Mesendoderm (in vitro differentiated cells): ENCODE measurements around the gene STAT3.

ENCODE experiments used
- DNase-seq: peaks from one replicate; pipeline ENCODE4 v3.0.0; 2013
- H2AK5ac ChIP-seq: 2 replicates; pipeline ENCODE4 v1.6.1; 2013; ENCODE audit warnings: low read length, inconsistent platforms
- H2BK120ac ChIP-seq: 2 replicates; pipeline ENCODE4 v1.6.1; 2013; ENCODE audit warnings: low read depth, mild to moderate bottlenecking, low read length, moderate library complexity, mixed read lengths
- H2BK15ac ChIP-seq: replicated peaks from 2 replicates; pipeline ENCODE4 v1.6.1; 2013; ENCODE audit warnings: low read depth, mild to moderate bottlenecking, moderate library complexity
- H2BK5ac ChIP-seq: 2 replicates; pipeline ENCODE4 v1.6.1; 2013; ENCODE audit warnings: low read length, inconsistent platforms
- H3K18ac ChIP-seq: 2 replicates; pipeline ENCODE4 v1.6.1; 2013; ENCODE audit warnings: mild to moderate bottlenecking, low read length, mixed read lengths
- H3K23ac ChIP-seq: one replicate; pipeline ENCODE4 v1.6.1; 2013; ENCODE audit warnings: low read length
- H3K27ac ChIP-seq: 2 replicates; pipeline ENCODE4 v1.5.1; 2013; ENCODE audit warnings: low read depth, mild to moderate bottlenecking, inconsistent platforms, low read length, moderate library complexity
- H3K27me3 ChIP-seq: 2 replicates; pipeline ENCODE4 v1.6.1; 2013; ENCODE audit warnings: low read length, control low read depth, mild to moderate bottlenecking, inconsistent platforms; ENCODE audit not compliant: insufficient read depth, poor library complexity
- H3K36me3 ChIP-seq: 2 replicates; pipeline ENCODE4 v1.6.1; 2013; ENCODE audit warnings: low read length, inconsistent platforms; ENCODE audit not compliant: control insufficient read depth, insufficient read depth
- H3K4ac ChIP-seq: one replicate; pipeline ENCODE4 v1.6.1; 2013; ENCODE audit warnings: low read depth, mild to moderate bottlenecking, low read length, moderate library complexity
- H3K4me1 ChIP-seq: 2 replicates; pipeline ENCODE4 v1.6.1; 2013; ENCODE audit warnings: low read depth, low read length, inconsistent platforms; ENCODE audit not compliant: control insufficient read depth
- H3K4me2 ChIP-seq: 2 replicates; pipeline ENCODE4 v1.6.1; 2013; ENCODE audit warnings: low read length
- H3K4me3 ChIP-seq: 2 replicates; pipeline ENCODE4 v1.5.1; 2013; ENCODE audit warnings: mild to moderate bottlenecking, low read length
- H3K56ac ChIP-seq: one replicate; pipeline ENCODE4 v1.6.1; 2013; ENCODE audit warnings: low read length
- H3K79me1 ChIP-seq: 2 replicates; pipeline ENCODE4 v1.6.1; 2013; ENCODE audit warnings: low read length, inconsistent platforms
- H3K79me2 ChIP-seq: 2 replicates; pipeline ENCODE4 v1.6.1; 2013; ENCODE audit warnings: mild to moderate bottlenecking, low read length; ENCODE audit not compliant: control insufficient read depth, insufficient read depth
- H3K9ac ChIP-seq: 2 replicates; pipeline ENCODE4 v1.6.1; 2013; ENCODE audit warnings: low read length, inconsistent platforms
- H4K5ac ChIP-seq: one replicate; pipeline ENCODE4 v1.6.1; 2013; ENCODE audit warnings: low read length
- H4K8ac ChIP-seq: one replicate; pipeline ENCODE4 v1.6.1; 2013; ENCODE audit warnings: low read depth, mild to moderate bottlenecking, control low read depth, low read length, moderate library complexity
- WGBS: extraction: QIAGEN DNeasy Blood & Tissue Kit; methylation state at CpG from one replicate; pipeline ENCODE4 v1.1.7; 2013; ENCODE audit warnings: low lambda C conversion rate, missing lambda C conversion rate; ENCODE audit not compliant: insufficient coverage; ENCODE audit errors: extremely low coverage; 5-methylcytosine and 5-hydroxymethylcytosine counted together

STAT3 gene

GRCh38 chr17:42348104-42348503 is 40.1 kb downstream of the STAT3 start:
- no peak overlapping the region for H3K23ac ChIP-seq
- H3K4ac ChIP-seq = no peak overlapping the region
- WGBS = no CpG with 5 or more reads among the region's 3 CpGs
- H2AK5ac ChIP-seq = no peak overlapping the region
- no peak overlapping the region for H3K4me2 ChIP-seq
- no peak overlapping the region for H4K5ac ChIP-seq
- no peak for DNase-seq
- H3K56ac ChIP-seq = no peak overlapping the region
- no peak overlapping the region for H3K4me3 ChIP-seq
- no peak overlapping the region for H3K18ac ChIP-seq
- no peak overlapping the region for H3K27ac ChIP-seq
- H3K9ac ChIP-seq = no peak overlapping the region
- no peak overlapping the region for H2BK5ac ChIP-seq
- no peak overlapping the region for H4K8ac ChIP-seq
- no peak overlapping the region for H2BK15ac ChIP-seq
- peaks cover 4% of the 10 kb centered on the region for H3K79me1 ChIP-seq
- no peak overlapping the region for H2BK120ac ChIP-seq
- no peaks in the 10 kb centered on the region for H3K36me3 ChIP-seq
- no peaks in the 10 kb centered on the region for H3K27me3 ChIP-seq
- peaks cover 2% of the 10 kb centered on the region for H3K79me2 ChIP-seq
- H3K4me1 ChIP-seq = no peaks in the 10 kb centered on the region

GRCh38 chr17:42347606-42348005 is 40.6 kb downstream of the STAT3 start:
- no peak for DNase-seq
- H2BK15ac ChIP-seq = no peak overlapping the region
- no peak overlapping the region for H3K23ac ChIP-seq
- H3K27me3 ChIP-seq = no peaks in the 10 kb centered on the region
- no peak overlapping the region for H2BK120ac ChIP-seq
- H3K36me3 ChIP-seq = no peaks in the 10 kb centered on the region
- no peak overlapping the region for H4K5ac ChIP-seq
- no peak overlapping the region for H3K56ac ChIP-seq
- WGBS = no CpG with 5 or more reads among the region's 3 CpGs
- H2AK5ac ChIP-seq = no peak overlapping the region
- no peak overlapping the region for H3K18ac ChIP-seq
- no peak overlapping the region for H2BK5ac ChIP-seq
- no peak overlapping the region for H3K4me2 ChIP-seq
- no peak overlapping the region for H3K4me3 ChIP-seq
- H3K9ac ChIP-seq = no peak overlapping the region
- no peak overlapping the region for H3K27ac ChIP-seq
- peaks cover 2% of the 10 kb centered on the region for H3K79me2 ChIP-seq
- peaks cover 4% of the 10 kb centered on the region for H3K79me1 ChIP-seq
- no peaks in the 10 kb centered on the region for H3K4me1 ChIP-seq
- H4K8ac ChIP-seq = no peak overlapping the region
- H3K4ac ChIP-seq = no peak overlapping the region

- Histone ChIP-seq H2BK15ac (no peak overlapping the region), H4K5ac (no peak overlapping the region), H3K79me1 (peaks cover 2% of the 10 kb centered on the region), H3K18ac (no peak overlapping the region), H2BK5ac (no peak overlapping the region), H3K79me2 (peaks cover under 1% of the 10 kb centered on the region), H4K8ac (no peak overlapping the region), H3K4ac (no peak overlapping the region), H3K23ac (no peak overlapping the region), H3K56ac (no peak overlapping the region), H3K36me3 (no peaks in the 10 kb centered on the region), H3K27me3 (no peaks in the 10 kb centered on the region), H2BK120ac (no peak overlapping the region), H2AK5ac (no peak overlapping the region), H3K4me3 (no peak overlapping the region), H3K27ac (no peak overlapping the region), H3K4me2 (no peak overlapping the region), H3K4me1 (no peaks in the 10 kb centered on the region), H3K9ac (no peak overlapping the region)
- DNase-seq = no peak
These were observed 41.0 kb downstream of the STAT3 start for GRCh38 chr17:42347198-42347597.

GRCh38 chr17:42346481-42346880 is 41.8 kb downstream of the STAT3 start:
- H3K56ac ChIP-seq = no peak overlapping the region

GRCh38 chr17:42345396-42346073 is 42.7 kb downstream of the STAT3 start:
- no peaks in the 10 kb centered on the region for H3K4me1 ChIP-seq
- H3K23ac ChIP-seq = no peak overlapping the region
- no peak overlapping the region for H3K56ac ChIP-seq
- no peak overlapping the region for H2AK5ac ChIP-seq
- H4K8ac ChIP-seq = no peak overlapping the region
- no peaks in the 10 kb centered on the region for H3K36me3 ChIP-seq
- no peak overlapping the region for H3K4ac ChIP-seq
- peaks cover 1% of the 10 kb centered on the region for H3K79me1 ChIP-seq
- H2BK15ac ChIP-seq = no peak overlapping the region
- H3K79me2 ChIP-seq = no peaks in the 10 kb centered on the region
- no peak overlapping the region for H3K18ac ChIP-seq
- H3K27me3 ChIP-seq = no peaks in the 10 kb centered on the region
- H3K4me2 ChIP-seq = no peak overlapping the region
- no peak overlapping the region for H2BK5ac ChIP-seq
- no CpG with 5 or more reads among the region's 13 CpGs for WGBS
- H3K9ac ChIP-seq = no peak overlapping the region
- no peak overlapping the region for H3K4me3 ChIP-seq
- no peak overlapping the region for H3K27ac ChIP-seq
- no peak overlapping the region for H2BK120ac ChIP-seq
- H4K5ac ChIP-seq = no peak overlapping the region
- no peak for DNase-seq

More at GRCh38 chr17:42346481-42346880, 41.8 kb downstream of the STAT3 start:
- no peaks in the 10 kb centered on the region for H3K4me1 ChIP-seq
- H3K4me3 ChIP-seq = no peak overlapping the region
- no peaks in the 10 kb centered on the region for H3K36me3 ChIP-seq
- H3K4ac ChIP-seq = no peak overlapping the region
- H2BK5ac ChIP-seq = no peak overlapping the region
- H3K4me2 ChIP-seq = no peak overlapping the region
- no peak overlapping the region for H2AK5ac ChIP-seq
- H3K79me1 ChIP-seq = peaks cover 1% of the 10 kb centered on the region
- H4K8ac ChIP-seq = no peak overlapping the region
- no peak overlapping the region for H3K23ac ChIP-seq
- no peaks in the 10 kb centered on the region for H3K27me3 ChIP-seq
- H3K9ac ChIP-seq = no peak overlapping the region
- no peak for DNase-seq
- no peak overlapping the region for H3K18ac ChIP-seq
- H2BK15ac ChIP-seq = no peak overlapping the region
- no peaks in the 10 kb centered on the region for H3K79me2 ChIP-seq
- H4K5ac ChIP-seq = no peak overlapping the region
- no CpG with 5 or more reads among the region's 8 CpGs for WGBS
- H3K27ac ChIP-seq = no peak overlapping the region
- no peak overlapping the region for H2BK120ac ChIP-seq
